B cell (primary cell): ENCODE measurements around the gene SPX. TPM values are rescaled to one million over a fixed set of nuclear protein-coding genes. Genes with fewer than 3 reads are reported as not detected.
A peak's percentile ranks its signal among the peaks of the same experiment; 100 is the strongest.

Experiments
- ATAC-seq: fragments of 200-7000 bp; cut with Tn5 transposase; one replicate; pipeline ENCODE4 v1.10.0; 2021; ENCODE audit warnings: low read depth, mild to moderate bottlenecking, moderate number of reproducible peaks, moderate library complexity
- CTCF ChIA-PET: fragments of 350-600 bp; sonication (Branson Sonifier 250); formaldehyde crosslinking; loops from one replicate; lab custom pipeline; 2021; ENCODE audit warnings: antibody characterized with exemption, inconsistent platforms; lab: Charles Lee
- POLR2A ChIA-PET: fragments of 350-600 bp; sonication (Branson Sonifier 250); formaldehyde crosslinking; loops from one replicate; lab custom pipeline; 2021; ENCODE audit warnings: antibody characterized with exemption; lab: Charles Lee
- DNase-seq: peaks from one replicate; pipeline ENCODE4 v3.0.0; 2013
- H2AFZ ChIP-seq: 2 replicates; pipeline ENCODE4 v1.6.1; 2012; ENCODE audit warnings: mild to moderate bottlenecking, low read depth, low read length; ENCODE audit not compliant: insufficient read depth, poor library complexity, severe bottlenecking
- H3K27ac ChIP-seq, 2 donors: 1 replicate in 1 of 2; 2 replicates in 1 of 2; pipeline ENCODE4 v1.5.1; 2012 to 2013; ENCODE audit warnings: low read length in 2 of 2, mild to moderate bottlenecking in 2 of 2, moderate library complexity in 1 of 2
- H3K27me3 ChIP-seq, 4 experiments: fragments of 200-600 bp in 1 of 4; sonication (generic) in 1 of 4; replicated peaks in 1 of 4; 1 replicate in 2 of 4; 2 replicates in 2 of 4; pipeline versions ENCODE4 v1.6.1 to v1.7.0; 2013 to 2016; ENCODE audit warnings: low read length in 3 of 4, mild to moderate bottlenecking in 2 of 4, mixed read lengths in 1 of 4, moderate library complexity in 1 of 4; ENCODE audit not compliant: insufficient read depth in 4 of 4, control insufficient read depth in 3 of 4; ENCODE audit errors: control extremely low read depth in 1 of 4
- H3K36me3 ChIP-seq, 2 experiments: replicated peaks in 1 of 2; 1 replicate in 1 of 2; 2 replicates in 1 of 2; pipeline versions ENCODE4 v1.6.1 to v1.7.1; 2013; ENCODE audit warnings: low read length in 1 of 2; ENCODE audit not compliant: insufficient read depth in 2 of 2, control insufficient read depth in 1 of 2; ENCODE audit errors: control extremely low read depth in 1 of 2, extremely low read depth in 1 of 2
- H3K4me1 ChIP-seq, 2 donors: fragments of 200-600 bp in 1 of 2; sonication (generic) in 1 of 2; 1 replicate in 1 of 2; 2 replicates in 1 of 2; pipeline versions ENCODE4 v1.5.1 to v1.6.1; 2013 to 2017; ENCODE audit warnings: low read length in 2 of 2; ENCODE audit not compliant: control insufficient read depth in 2 of 2, insufficient read depth in 2 of 2
- H3K4me2 ChIP-seq: replicated peaks from 2 replicates; pipeline ENCODE3; 2012; ENCODE audit warnings: mild to moderate bottlenecking, low read depth, low read length; ENCODE audit not compliant: poor library complexity, severe bottlenecking
- H3K4me3 ChIP-seq, 5 experiments: fragments of 200-600 bp in 1 of 5; sonication (generic) in 1 of 5; 1 replicate in 3 of 5; 2 replicates in 2 of 5; pipeline versions ENCODE4 v1.5.1 to v1.7.0; 2011 to 2016; ENCODE audit warnings: low read length in 4 of 5, mild to moderate bottlenecking in 4 of 5, low read depth in 2 of 5, control low read depth in 1 of 5, moderate library complexity in 1 of 5; ENCODE audit not compliant: insufficient read depth in 1 of 5; ENCODE audit errors: control extremely low read depth in 1 of 5, extremely low read depth in 1 of 5
- H3K79me2 ChIP-seq: fragments of 200-600 bp; sonication (generic); one replicate; pipeline ENCODE4 v1.6.0; 2016; ENCODE audit warnings: low read length; ENCODE audit not compliant: control insufficient read depth, insufficient read depth
- H3K9ac ChIP-seq: fragments of 200-600 bp; sonication (generic); 2 replicates; pipeline ENCODE4 v1.6.1; 2017; ENCODE audit warnings: mild to moderate bottlenecking, low read length, moderate library complexity
- H3K9me3 ChIP-seq, 3 donors: one replicate each; pipeline versions ENCODE4 v1.6.1 to v1.7.1; 2013; ENCODE audit warnings: low read length in 2 of 3; ENCODE audit not compliant: control insufficient read depth in 2 of 3, insufficient read depth in 1 of 3; ENCODE audit errors: control extremely low read depth in 1 of 3
- H4K20me1 ChIP-seq: 2 replicates; pipeline ENCODE4 v1.6.0; 2012; ENCODE audit warnings: mild to moderate bottlenecking, low read length; ENCODE audit not compliant: insufficient read depth, control insufficient read depth, poor library complexity, severe bottlenecking
- H3K27ac Mint-ChIP-seq: one replicate; pipeline ENCODE4 v1.8.0; 2021; ENCODE audit warnings: mixed read lengths
- H3K27me3 Mint-ChIP-seq: one replicate; pipeline ENCODE4 v1.8.0; 2021; ENCODE audit warnings: mixed read lengths
- H3K4me1 Mint-ChIP-seq: one replicate; pipeline ENCODE4 v1.8.0; 2021; ENCODE audit warnings: mixed read lengths
- H3K4me3 Mint-ChIP-seq: one replicate; pipeline ENCODE4 v1.8.0; 2021; ENCODE audit warnings: mixed read lengths
- H3K9me3 Mint-ChIP-seq: one replicate; pipeline ENCODE4 v1.8.0; 2022; ENCODE audit warnings: mixed read lengths; ENCODE audit not compliant: insufficient read depth
- CTCF ChIP-seq: fragments of 200-600 bp; IDR thresholded peaks from one replicate; pipeline ENCODE4 v1.8.0; 2022; ENCODE audit warnings: antibody characterized with exemption, mild to moderate bottlenecking
- EZH2 ChIP-seq: IDR thresholded peaks from 2 replicates; pipeline ENCODE4 v1.6.1; 2012; ENCODE audit warnings: borderline replicate concordance, low read depth, mild to moderate bottlenecking, moderate library complexity, low read length; ENCODE audit not compliant: insufficient read depth, poor library complexity, severe bottlenecking
- WGBS: methylation state at CpG from one replicate; pipeline ENCODE4 v1.1.5; 2013; ENCODE audit warnings: missing lambda C conversion rate; ENCODE audit not compliant: insufficient coverage; 5-methylcytosine and 5-hydroxymethylcytosine counted together
- intact Hi-C: fragments of 100-400 bp; cut with micrococcal nuclease; formaldehyde crosslinking; loops from one replicate; pipeline ENCODE4 v1.10.0; 2022
- polyA plus RNA-seq: library from polyadenylated mRNA; depleted of rRNA; stranded (reverse); fragments of >200 nt; gene quantifications from 2 replicates; pipeline ENCODE4 v1.2.3, GENCODE V29; 2012
- total RNA-seq, 2 donors: library from RNA; stranded (reverse); fragments of 120-200 nt in 1 of 2; gene quantifications; 1 replicate in 1 of 2; 2 replicates in 1 of 2; pipeline versions ENCODE4 v1.2.3 to v1.2.4, GENCODE V29; 2013 to 2022

SPX gene
- total and polyA plus RNA-seq, 2 donors (not counting 1 experiment from before 2014, with no cell fraction given) = 0.04 to 0.39 TPM

- CTCF ChIA-PET = no interaction called here
- H3K79me2 ChIP-seq = no peaks in the 10 kb centered on the region
- H3K36me3 ChIP-seq = peaks cover 0 to 58% of the 10 kb centered on the region in 2 experiments
These were observed 40.1 kb upstream of the SPX start for GRCh38 chr12:21485998-21486397.

GRCh38 chr12:21499765-21500164, 26.3 kb upstream of the SPX start:
- H3K4me2 ChIP-seq = peak overlapping the region; percentile 87
- H3K9ac ChIP-seq = no peak overlapping the region
- TF ChIP-seq EZH2 (no peak), CTCF (no peak)
- H3K79me2 ChIP-seq = peaks cover 86% of the 10 kb centered on the region
- no peaks in the 10 kb centered on the region for H3K9me3 ChIP-seq
- no peak overlapping the region for H3K4me3 ChIP-seq
- H3K36me3 ChIP-seq = peaks cover 0 to 39% of the 10 kb centered on the region in 2 experiments
- no peaks in the 10 kb centered on the region for H3K9me3 Mint-ChIP-seq
- H3K4me1 ChIP-seq = peaks cover 26 to 28% of the 10 kb centered on the region in 2 donors
- no peak for ATAC-seq
- H3K27ac ChIP-seq = no peak overlapping the region
- H2AFZ ChIP-seq = no peak overlapping the region
- DNase-seq = no peak
- H4K20me1 ChIP-seq = peaks cover 4% of the 10 kb centered on the region
- ChIA-PET CTCF (no interaction called here), POLR2A (no interaction called here)
- WGBS = 90% methylated on average over 2 of the region's 2 CpGs
- no peak overlapping the region for H3K27ac Mint-ChIP-seq
- no peaks in the 10 kb centered on the region for H3K27me3 ChIP-seq
- peaks cover 36% of the 10 kb centered on the region for H3K4me1 Mint-ChIP-seq
- no peaks in the 10 kb centered on the region for H3K27me3 Mint-ChIP-seq
- H3K4me3 Mint-ChIP-seq = no peak overlapping the region
- intact Hi-C loops = loop anchor here (2.0 to 5.0 kb wide), 2 partner anchors 27 to 1043 kb away; partner anchors contain the start of genes C2CD5 and SPX

More at GRCh38 chr12:21485998-21486397, 40.1 kb upstream of the SPX start:
- TF ChIP-seq CTCF (no peak), EZH2 (no peak)
- ATAC-seq (no peak), DNase-seq (no peak)
- Histone ChIP-seq H3K27ac (no peak overlapping the region), H4K20me1 (no peaks in the 10 kb centered on the region), H3K4me3 (no peak overlapping the region), H3K9ac (no peak overlapping the region), H3K4me1 (no peaks in the 10 kb centered on the region), H3K4me2 (no peak overlapping the region), H3K9me3 (peaks cover 0 to 2% (median 0%) of the 10 kb centered on the region in 3 donors), H3K27me3 (no peaks in the 10 kb centered on the region), H2AFZ (no peak overlapping the region)
- no peaks in the 10 kb centered on the region for H3K9me3 Mint-ChIP-seq
- H3K27me3 Mint-ChIP-seq = no peaks in the 10 kb centered on the region
- no peak overlapping the region for H3K4me3 Mint-ChIP-seq
- POLR2A ChIA-PET = no interaction called here
- H3K27ac Mint-ChIP-seq = no peak overlapping the region
- intact Hi-C loops = no loop called here
- H3K4me1 Mint-ChIP-seq = peaks cover 2% of the 10 kb centered on the region
